ENCODE data around the gene SPATA13.
A peak's percentile ranks its signal among the peaks of the same experiment; 100 is the strongest.
"Not testable (repeated sequence)": the region's sequence is repeated elsewhere in the genome, so short reads cannot be mapped to it uniquely, and the experiment has no call there.

The SPATA13 gene

DNA sequence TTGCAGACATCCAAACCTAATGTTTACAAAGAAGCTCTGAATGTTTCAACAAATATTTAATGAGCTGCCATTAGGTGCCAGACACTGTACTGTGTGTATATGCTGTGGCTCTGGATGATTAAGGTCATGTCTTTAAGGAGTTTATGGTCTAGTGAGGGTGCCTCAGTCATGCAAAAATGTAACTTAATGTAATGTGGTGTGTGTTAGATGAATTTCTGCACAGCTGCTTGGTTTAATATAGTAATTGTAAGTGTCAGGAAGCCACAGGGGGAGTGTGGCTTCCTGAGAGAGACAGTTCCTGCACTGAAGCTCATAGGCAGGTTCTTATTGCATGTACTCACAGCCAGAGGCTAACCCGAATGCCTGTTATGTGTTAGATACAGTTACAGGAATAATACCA lies 43.3 kb downstream of the SPATA13 start:
- Mint-ChIP-seq H3K27ac (peak overlapping the region; percentile 50), H3K4me1 (peaks cover 32% of the 10 kb centered on the region), H3K27me3 (no peaks in the 10 kb centered on the region), H3K36me3 (no peaks in the 10 kb centered on the region), H3K9me3 (no peaks in the 10 kb centered on the region), H3K4me3 (peak overlapping the region; percentile 9)
- peak; percentile 35 for DNase-seq
- CTCF ChIA-PET: interaction anchor here (0.6 to 1.8 kb wide), 9 partner anchors 8 to 274 kb away, joined by 3 to 6 read pairs (median 3); no protein-coding TSS in a partner anchor

- not testable (repeated sequence) for H3K4me3 Mint-ChIP-seq, H3K36me3 Mint-ChIP-seq, H3K9me3 Mint-ChIP-seq, DNase-seq, H3K27me3 Mint-ChIP-seq, H3K27ac Mint-ChIP-seq
- peaks cover 32% of the 10 kb centered on the region for H3K4me1 Mint-ChIP-seq
- CTCF ChIA-PET: interaction anchor here (1.6 kb wide), 1 partner anchor 26 kb away, joined by 3 read pairs; no protein-coding TSS in a partner anchor
Observed at GRCh38 chr13:24205076-24205475, 44.6 kb downstream of the SPATA13 start.

- H3K4me3 Mint-ChIP-seq: no peak overlapping the region
- H3K36me3 Mint-ChIP-seq: no peaks in the 10 kb centered on the region
- peaks cover 7% of the 10 kb centered on the region for H3K27me3 Mint-ChIP-seq
- CTCF ChIA-PET: interaction anchor here (1.2 to 1.4 kb wide), 3 partner anchors 17 to 47 kb away, joined by 3 read pairs; partner anchors contain the start of gene SPATA13
- DNase-seq: no peak
- H3K27ac Mint-ChIP-seq: no peak overlapping the region
- peaks cover 27% of the 10 kb centered on the region for H3K4me1 Mint-ChIP-seq
- no peaks in the 10 kb centered on the region for H3K9me3 Mint-ChIP-seq
Observed at GRCh38 chr13:24207841-24208667, 47.5 kb downstream of the SPATA13 start.

DNA sequence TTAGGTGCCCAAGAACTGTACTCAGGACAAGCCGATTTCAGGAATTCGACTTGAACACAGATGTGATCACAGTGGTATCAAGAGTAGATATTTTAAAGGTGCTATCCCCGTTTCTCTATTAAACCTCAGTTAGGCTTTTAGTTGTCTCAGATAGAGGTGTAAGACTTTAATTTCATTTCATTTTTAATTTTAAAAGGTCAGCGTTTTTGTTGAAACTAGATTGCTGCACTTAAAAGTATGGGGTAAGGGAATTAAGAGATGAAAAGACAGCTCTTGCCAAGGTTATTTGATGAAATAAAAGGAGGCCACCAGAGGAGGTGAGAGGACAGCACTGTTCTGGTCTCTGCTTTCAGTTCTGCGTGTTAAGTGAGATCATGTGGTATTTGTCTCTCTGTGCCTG lies 48.6 kb downstream of the SPATA13 start:
- no peaks in the 10 kb centered on the region for H3K9me3 Mint-ChIP-seq
- H3K4me3 Mint-ChIP-seq: no peak overlapping the region
- peaks cover 16% of the 10 kb centered on the region for H3K4me1 Mint-ChIP-seq
- CTCF ChIA-PET: interaction anchor here (1.2 kb wide), 2 partner anchors 22 to 49 kb away, joined by 3 read pairs; partner anchors contain the start of gene SPATA13
- no peak for DNase-seq
- no peak overlapping the region for H3K27ac Mint-ChIP-seq
- peaks cover 7% of the 10 kb centered on the region for H3K27me3 Mint-ChIP-seq
- H3K36me3 Mint-ChIP-seq: no peaks in the 10 kb centered on the region

GRCh38 chr13:24212254-24212653 lies 51.7 kb downstream of the SPATA13 start:
- CTCF ChIA-PET: interaction anchor here (1.1 kb wide), 1 partner anchor 9 kb away, joined by 3 read pairs; no protein-coding TSS in a partner anchor

GRCh38 chr13:24212674-24213073 lies 52.2 kb downstream of the SPATA13 start:
- H3K27me3 Mint-ChIP-seq: peaks cover 7% of the 10 kb centered on the region
- CTCF ChIA-PET: interaction anchor here (1.1 kb wide), 1 partner anchor 9 kb away, joined by 3 read pairs; no protein-coding TSS in a partner anchor
- no peak overlapping the region for H3K27ac Mint-ChIP-seq
- DNase-seq: no peak
- no peaks in the 10 kb centered on the region for H3K36me3 Mint-ChIP-seq
- no peaks in the 10 kb centered on the region for H3K9me3 Mint-ChIP-seq
- H3K4me1 Mint-ChIP-seq: peaks cover 17% of the 10 kb centered on the region
- H3K4me3 Mint-ChIP-seq: no peak overlapping the region

More at GRCh38 chr13:24212254-24212653, 51.7 kb downstream of the SPATA13 start:
- Mint-ChIP-seq H3K4me3 (no peak overlapping the region), H3K27ac (no peak overlapping the region), H3K36me3 (no peaks in the 10 kb centered on the region), H3K9me3 (no peaks in the 10 kb centered on the region), H3K4me1 (peaks cover 13% of the 10 kb centered on the region), H3K27me3 (peaks cover 7% of the 10 kb centered on the region)
- DNase-seq: no peak

DNA sequence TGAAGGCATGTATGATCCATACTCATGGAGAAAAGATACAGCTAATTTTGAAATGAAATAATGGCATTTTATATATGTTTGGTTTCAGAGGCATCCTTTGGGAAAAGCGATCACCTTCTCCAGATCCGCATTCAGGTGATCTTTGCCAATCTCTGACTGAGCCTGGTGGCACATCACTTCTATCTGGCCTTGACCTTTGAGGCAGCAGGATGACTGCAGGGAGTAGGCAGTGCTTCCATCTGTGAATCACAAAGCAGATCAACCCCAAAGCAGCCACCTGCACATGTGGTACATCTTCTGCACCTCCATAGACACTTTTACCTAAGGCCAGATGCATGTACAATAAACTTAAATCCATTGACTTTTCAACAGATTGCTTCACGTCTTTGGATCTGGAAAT lies 53.4 kb downstream of the SPATA13 start:
- Mint-ChIP-seq H3K27ac (no peak overlapping the region), H3K9me3 (no peaks in the 10 kb centered on the region), H3K36me3 (no peaks in the 10 kb centered on the region), H3K27me3 (peaks cover 7% of the 10 kb centered on the region), H3K4me1 (peaks cover 24% of the 10 kb centered on the region), H3K4me3 (no peak overlapping the region)
- no peak for DNase-seq
- CTCF ChIA-PET: interaction anchor here (0.9 to 7.1 kb wide), 2 partner anchors 161 to 192 kb away, joined by 3 to 67 read pairs; no protein-coding TSS in a partner anchor

DNA sequence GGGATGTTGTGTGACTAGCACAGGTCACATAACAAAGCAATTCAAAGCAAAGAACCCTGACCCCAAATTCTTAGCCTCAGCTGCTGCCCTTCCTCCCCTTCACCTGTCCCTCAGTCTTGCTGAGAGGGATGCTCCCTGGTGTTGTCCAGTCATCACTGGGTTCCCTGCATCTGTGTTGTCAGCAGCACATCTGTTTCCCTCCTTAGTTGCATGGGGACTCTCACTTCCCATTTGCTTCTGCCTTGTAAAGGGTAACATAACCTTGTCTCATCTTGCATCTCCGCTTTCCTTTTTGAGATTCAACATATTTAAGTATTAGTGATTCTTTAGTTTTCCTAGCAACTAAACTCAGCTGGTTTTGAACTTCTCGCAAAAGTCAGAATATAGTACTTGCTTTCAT lies 54.0 kb downstream of the SPATA13 start:
- Mint-ChIP-seq H3K27me3 (peaks cover 7% of the 10 kb centered on the region), H3K4me3 (no peak overlapping the region), H3K36me3 (no peaks in the 10 kb centered on the region), H3K27ac (no peak overlapping the region), H3K4me1 (peaks cover 24% of the 10 kb centered on the region), H3K9me3 (no peaks in the 10 kb centered on the region)
- CTCF ChIA-PET: interaction anchor here (0.9 to 7.1 kb wide), 5 partner anchors 10 to 193 kb away, joined by 3 to 67 read pairs (median 4); no protein-coding TSS in a partner anchor
- no peak for DNase-seq

- Mint-ChIP-seq H3K36me3 (no peaks in the 10 kb centered on the region), H3K4me3 (no peak overlapping the region), H3K27ac (no peak overlapping the region), H3K9me3 (no peaks in the 10 kb centered on the region), H3K4me1 (peaks cover 27% of the 10 kb centered on the region), H3K27me3 (peaks cover 7% of the 10 kb centered on the region)
- CTCF ChIA-PET: interaction anchor here (1.2 to 9.4 kb wide), 5 partner anchors 10 to 194 kb away, joined by 4 to 106 read pairs (median 4); no protein-coding TSS in a partner anchor
- no peak for DNase-seq
Observed at GRCh38 chr13:24215126-24215525, 54.6 kb downstream of the SPATA13 start.

- H3K27me3 Mint-ChIP-seq: peaks cover 7% of the 10 kb centered on the region
- peaks cover 27% of the 10 kb centered on the region for H3K4me1 Mint-ChIP-seq
- no peak overlapping the region for H3K27ac Mint-ChIP-seq
- no peak overlapping the region for H3K4me3 Mint-ChIP-seq
- no peak for DNase-seq
- CTCF ChIA-PET: interaction anchor here (1.2 to 9.4 kb wide), 5 partner anchors 9 to 194 kb away, joined by 4 to 106 read pairs (median 4); no protein-coding TSS in a partner anchor
- no peaks in the 10 kb centered on the region for H3K36me3 Mint-ChIP-seq
- no peaks in the 10 kb centered on the region for H3K9me3 Mint-ChIP-seq
Observed at GRCh38 chr13:24215732-24216131, 55.2 kb downstream of the SPATA13 start.

DNA sequence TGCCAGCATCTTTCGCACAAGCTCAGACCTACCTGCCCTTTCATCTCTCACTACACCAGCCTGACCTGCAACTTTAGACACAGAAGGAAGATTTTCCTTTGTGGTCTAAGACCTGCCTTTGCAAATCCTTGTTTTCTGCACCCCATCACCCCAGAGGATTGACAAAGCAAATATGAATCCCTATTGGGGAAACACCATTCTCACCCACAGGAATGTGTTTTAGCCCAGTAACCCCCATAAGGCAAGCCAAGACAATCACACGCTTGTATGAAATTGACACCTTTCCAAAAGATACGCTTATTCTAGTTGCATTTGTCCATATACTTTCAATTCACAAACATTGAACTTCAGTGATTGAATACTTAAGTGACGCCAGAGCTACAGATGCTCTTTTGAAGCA lies 55.7 kb downstream of the SPATA13 start:
- DNase-seq: no peak
- no peaks in the 10 kb centered on the region for H3K36me3 Mint-ChIP-seq
- CTCF ChIA-PET: interaction anchor here (7.1 to 9.4 kb wide), 2 partner anchors 163 to 195 kb away, joined by 67 to 106 read pairs; no protein-coding TSS in a partner anchor
- no peak overlapping the region for H3K4me3 Mint-ChIP-seq
- no peak overlapping the region for H3K27ac Mint-ChIP-seq
- peaks cover 27% of the 10 kb centered on the region for H3K4me1 Mint-ChIP-seq
- H3K9me3 Mint-ChIP-seq: no peaks in the 10 kb centered on the region
- H3K27me3 Mint-ChIP-seq: peaks cover 7% of the 10 kb centered on the region

DNA sequence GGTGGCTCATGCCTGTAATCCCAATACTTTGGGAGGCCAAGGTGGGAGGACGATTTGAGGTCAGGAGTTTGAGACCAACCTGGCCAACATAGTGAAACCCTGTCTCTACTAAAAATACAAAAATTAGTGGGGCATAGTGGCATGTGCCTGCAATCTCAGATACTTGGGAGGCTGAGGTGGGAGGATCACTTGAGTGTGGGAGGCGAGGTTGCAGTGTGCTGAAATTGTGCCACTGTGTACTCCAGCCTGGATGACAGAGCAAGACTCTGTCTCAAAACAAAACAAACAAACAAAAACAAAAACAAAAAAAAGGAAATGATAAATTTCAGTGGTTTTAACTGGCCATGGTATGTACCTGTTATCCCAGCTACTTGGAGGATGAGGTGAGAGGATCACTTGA lies 56.3 kb downstream of the SPATA13 start:
- DNase-seq, H3K36me3 Mint-ChIP-seq, H3K9me3 Mint-ChIP-seq, H3K27me3 Mint-ChIP-seq, H3K4me3 Mint-ChIP-seq, H3K27ac Mint-ChIP-seq: not testable (repeated sequence)
- peaks cover 27% of the 10 kb centered on the region for H3K4me1 Mint-ChIP-seq
- CTCF ChIA-PET: interaction anchor here (4.1 to 9.4 kb wide), 3 partner anchors 12 to 195 kb away, joined by 19 to 106 read pairs (median 67); no protein-coding TSS in a partner anchor

- peak; percentile 41 for DNase-seq
- Mint-ChIP-seq H3K36me3 (no peaks in the 10 kb centered on the region), H3K4me1 (peaks cover 27% of the 10 kb centered on the region), H3K27me3 (no peaks in the 10 kb centered on the region), H3K4me3 (no peak overlapping the region), H3K9me3 (no peaks in the 10 kb centered on the region), H3K27ac (peak overlapping the region; percentile 87)
- CTCF ChIA-PET: interaction anchor here (1.0 to 9.4 kb wide), 7 partner anchors 11 to 296 kb away, joined by 3 to 106 read pairs (median 6); no protein-coding TSS in a partner anchor
Observed at GRCh38 chr13:24217601-24218281, 57.2 kb downstream of the SPATA13 start.

DNA sequence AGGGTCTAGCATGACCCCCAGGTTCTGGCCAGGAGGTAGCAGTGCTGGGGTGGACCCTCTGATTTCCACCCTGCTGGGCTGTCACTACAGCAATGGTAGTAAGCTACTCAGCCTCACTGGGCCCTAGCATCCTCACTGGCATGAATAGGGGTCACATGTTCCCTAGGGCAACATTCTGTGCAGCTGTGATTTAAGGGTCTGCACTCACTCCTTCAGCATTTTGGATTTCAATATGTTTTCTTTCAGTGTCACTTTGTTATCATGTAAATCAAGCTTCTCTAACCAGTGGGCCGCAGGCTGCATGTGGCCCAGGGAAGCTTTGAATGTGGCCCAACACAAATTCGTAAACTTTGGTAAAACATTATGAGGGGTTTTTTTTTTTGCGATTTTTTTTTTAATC lies 57.8 kb downstream of the SPATA13 start:
- CTCF ChIA-PET: interaction anchor here (0.8 to 9.4 kb wide), 11 partner anchors 10 to 297 kb away, joined by 3 to 106 read pairs (median 4); no protein-coding TSS in a partner anchor
- Mint-ChIP-seq H3K36me3 (no peaks in the 10 kb centered on the region), H3K9me3 (no peaks in the 10 kb centered on the region), H3K4me1 (peaks cover 27% of the 10 kb centered on the region), H3K4me3 (no peak overlapping the region), H3K27me3 (no peaks in the 10 kb centered on the region), H3K27ac (no peak overlapping the region)
- DNase-seq: no peak
